ENCODE measurements around the gene AUP1. TPM values are rescaled to one million over a fixed set of nuclear protein-coding genes. Genes with fewer than 3 reads are reported as not detected.

Gene AUP1
- total RNA-seq, 1 experiment from 2014 or later, result 91.5 TPM

DNA sequence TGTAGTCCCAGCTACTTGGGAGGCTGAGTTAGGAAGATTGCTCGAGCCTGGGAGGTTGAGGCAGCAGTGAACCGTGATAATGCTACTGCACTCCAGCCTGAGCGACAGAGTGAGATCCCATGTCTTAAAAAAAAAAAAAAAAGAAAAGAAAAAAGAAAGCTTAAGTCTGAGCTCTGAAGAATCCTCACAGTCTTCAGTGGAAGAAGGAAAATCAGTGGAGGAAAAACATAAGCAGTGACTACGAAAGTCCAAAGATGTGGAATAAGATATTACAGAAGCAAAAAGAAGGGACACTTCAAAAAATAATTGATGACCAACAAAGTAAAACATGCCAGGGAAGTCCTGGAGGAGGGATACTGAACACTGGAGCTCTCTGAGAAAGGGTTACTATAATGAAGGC lies 19.2 kb downstream of the AUP1 start:
- Histone ChIP-seq H3K18ac (ENCODE audit: insufficient read length, low read depth, low read length) (no peak overlapping the region), H3K79me2 (ENCODE audit: insufficient read depth, low read length) (no peaks in the 10 kb centered on the region), H2AFZ (ENCODE audit: low read length) (no peak overlapping the region), H2BK15ac (ENCODE audit: low read depth, low read length) (no peak overlapping the region), H3K4ac (ENCODE audit: low read depth, low read length) (no peak overlapping the region), H4K8ac (replicated peaks; ENCODE audit: insufficient read length, low read depth, low read length) (no peak overlapping the region), H3T11ph (ENCODE audit: low read length) (no peak overlapping the region), H4K20me1 (ENCODE audit: control insufficient read depth, insufficient read depth, insufficient read length) (no peaks in the 10 kb centered on the region), H3K23me2 (ENCODE audit: insufficient read length, low read depth, low read length, poor library complexity, severe bottlenecking) (peaks cover 20% of the 10 kb centered on the region), H2BK120ac (ENCODE audit: low read depth, low read length, poor library complexity, severe bottlenecking) (no peak overlapping the region), H3K14ac (ENCODE audit: insufficient read depth, low read length) (no peak overlapping the region), H3K27ac (ENCODE audit: insufficient read length, low read depth, low read length) (no peak overlapping the region), H3K79me1 (ENCODE audit: insufficient read depth, low read depth, low read length, poor library complexity, severe bottlenecking) (no peaks in the 10 kb centered on the region), H4K5ac (ENCODE audit: insufficient read length, low read depth, low read length) (no peak overlapping the region), H3K9ac (ENCODE audit: extremely low read depth, insufficient read length, low read length) (no peak overlapping the region), H3K23ac (ENCODE audit: insufficient read length, low read depth, low read length) (no peak overlapping the region), H3K9me3 (ENCODE audit: control insufficient read depth, low read depth, low read length) (no peaks in the 10 kb centered on the region), H3K56ac (ENCODE audit: insufficient read length, low read depth, low read length) (no peak overlapping the region), H2BK20ac (ENCODE audit: low read depth, low read length, poor library complexity, severe bottlenecking) (no peak overlapping the region), H2BK5ac (ENCODE audit: insufficient read length, low read length) (no peak overlapping the region), H3K4me1 (ENCODE audit: insufficient read depth, low read length) (peaks cover 3% of the 10 kb centered on the region; the same call in 1 of the 2 replicates), H3K4me2 (ENCODE audit: insufficient read depth, insufficient read length, low read length) (no peak overlapping the region), H3K27me3 (ENCODE audit: insufficient read depth, low read length) (peaks cover 53% of the 10 kb centered on the region), H2AK5ac (ENCODE audit: insufficient read length, low read length) (no peak overlapping the region), H2BK12ac (ENCODE audit: insufficient read length, low read depth, low read length) (no peak overlapping the region), H4K91ac (ENCODE audit: insufficient read length, low read depth, low read length) (no peak overlapping the region)
- Mint-ChIP-seq H3K36me3 (ENCODE audit: insufficient read depth in 1 of 3, low read depth in 3 of 3) (peaks cover 11 to 17% (median 15%) of the 10 kb centered on the region in 3 experiments), H3K4me3 (no peak overlapping the region), H3K9me3 (peaks cover 5 to 10% of the 10 kb centered on the region in 2 experiments), H3K4me1 (peaks cover 27 to 31% of the 10 kb centered on the region in 2 experiments), H3K27me3 (ENCODE audit: low read depth) (peaks cover 78% of the 10 kb centered on the region), H3K27ac (no peak overlapping the region)
- WGBS (ENCODE audit: extremely low coverage, insufficient read length, low lambda C conversion rate), result no CpG with 5 or more reads among the region's 4 CpGs
- no peak for DNase-seq
- TF ChIP-seq CTCF (conservative IDR thresholded peaks at IDR 0.05), result no peak

Measured in H9 (cell line).